Neural cell (in vitro differentiated cells): Measurements from ENCODE around the gene PSMC4.

ENCODE experiments used
- EZH2 ChIP-seq: fragments of 200-600, 300-800 bp; shearing (Covaris generic), sonication (generic); IDR thresholded peaks from 2 replicates; pipeline ENCODE4 v1.6.1; 2014; ENCODE audit warnings: antibody characterized with exemption, low read length, borderline replicate concordance, mild to moderate bottlenecking; ENCODE audit not compliant: insufficient read depth, poor library complexity, severe bottlenecking
- MXI1 ChIP-seq: fragments of 450-650 bp; conservative IDR thresholded peaks from 2 replicates; pipeline ENCODE4 v1.6.1; 2014; ENCODE audit warnings: antibody characterized with exemption, mild to moderate bottlenecking; ENCODE audit not compliant: poor library complexity, severe bottlenecking
- TF ChIP-seq, protein P1 (sequence below): fragments of 450-650 bp; IDR thresholded peaks from 2 replicates; pipeline ENCODE4 v1.5.1; 2014; ENCODE audit warnings: antibody characterized with exemption, mild to moderate bottlenecking, moderate library complexity; ENCODE audit not compliant: poor library complexity, severe bottlenecking

DNA sequence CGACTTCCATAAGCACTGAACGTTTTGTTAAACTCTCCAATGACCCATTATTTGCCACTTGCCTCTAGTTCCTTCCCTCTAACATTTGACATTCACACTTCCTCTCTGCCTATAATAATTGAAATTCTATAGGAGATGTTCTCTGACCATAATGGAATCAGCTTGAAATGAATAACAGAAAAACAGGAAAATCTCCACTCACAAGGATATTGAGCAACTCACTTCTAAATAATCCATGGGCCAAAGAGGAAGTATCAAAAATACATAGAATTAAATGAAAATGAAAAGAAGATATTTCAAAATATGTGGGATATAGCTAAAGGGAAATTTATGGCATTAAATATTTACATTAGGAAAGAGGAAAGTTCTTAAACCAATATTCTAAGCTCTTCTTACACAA lies 33.2 kb upstream of the PSMC4 start:
- no peak for TF ChIP-seq EZH2
- TF ChIP-seq, protein P1, sequence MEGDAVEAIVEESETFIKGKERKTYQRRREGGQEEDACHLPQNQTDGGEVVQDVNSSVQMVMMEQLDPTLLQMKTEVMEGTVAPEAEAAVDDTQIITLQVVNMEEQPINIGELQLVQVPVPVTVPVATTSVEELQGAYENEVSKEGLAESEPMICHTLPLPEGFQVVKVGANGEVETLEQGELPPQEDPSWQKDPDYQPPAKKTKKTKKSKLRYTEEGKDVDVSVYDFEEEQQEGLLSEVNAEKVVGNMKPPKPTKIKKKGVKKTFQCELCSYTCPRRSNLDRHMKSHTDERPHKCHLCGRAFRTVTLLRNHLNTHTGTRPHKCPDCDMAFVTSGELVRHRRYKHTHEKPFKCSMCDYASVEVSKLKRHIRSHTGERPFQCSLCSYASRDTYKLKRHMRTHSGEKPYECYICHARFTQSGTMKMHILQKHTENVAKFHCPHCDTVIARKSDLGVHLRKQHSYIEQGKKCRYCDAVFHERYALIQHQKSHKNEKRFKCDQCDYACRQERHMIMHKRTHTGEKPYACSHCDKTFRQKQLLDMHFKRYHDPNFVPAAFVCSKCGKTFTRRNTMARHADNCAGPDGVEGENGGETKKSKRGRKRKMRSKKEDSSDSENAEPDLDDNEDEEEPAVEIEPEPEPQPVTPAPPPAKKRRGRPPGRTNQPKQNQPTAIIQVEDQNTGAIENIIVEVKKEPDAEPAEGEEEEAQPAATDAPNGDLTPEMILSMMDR = no peak
- TF ChIP-seq MXI1 = no peak
